Activated naive CD4-positive, alpha-beta T cell treated with anti-CD3 and anti-CD28 coated beads for 36 hours (primary cell): ENCODE measurements around the gene CEL. TPM values are rescaled to one million over a fixed set of nuclear protein-coding genes. Genes with fewer than 3 reads are reported as not detected.
A peak's percentile ranks its signal among the peaks of the same experiment; 100 is the strongest.
"Not testable (repeated sequence)": the region's sequence is repeated elsewhere in the genome, so short reads cannot be mapped to it uniquely, and the experiment has no call there.

Source experiments
- CTCF ChIA-PET: fragments of 350-600 bp; sonication (Branson Sonifier 250); formaldehyde crosslinking; loops from one replicate; lab custom pipeline; 2021; ENCODE audit warnings: antibody characterized with exemption; lab: Charles Lee
- DNase-seq: peaks from one replicate; pipeline ENCODE4 v3.0.0-alpha.2; 2020
- H3K27ac Mint-ChIP-seq: one replicate; pipeline ENCODE4 v1.8.0; 2021; ENCODE audit warnings: mild to moderate bottlenecking, mixed read lengths
- H3K27me3 Mint-ChIP-seq: one replicate; pipeline ENCODE4 v1.8.0; 2021; ENCODE audit warnings: low read depth, mixed read lengths
- H3K36me3 Mint-ChIP-seq: one replicate; pipeline ENCODE4 v1.8.0; 2021; ENCODE audit warnings: low read depth, mixed read lengths
- H3K4me1 Mint-ChIP-seq: one replicate; pipeline ENCODE4 v1.8.0; 2021; ENCODE audit warnings: low read depth, mixed read lengths
- H3K4me3 Mint-ChIP-seq: one replicate; pipeline ENCODE4 v1.8.0; 2021; ENCODE audit warnings: mild to moderate bottlenecking, moderate library complexity, mixed read lengths
- H3K9me3 Mint-ChIP-seq: one replicate; pipeline ENCODE4 v1.8.0; 2021; ENCODE audit warnings: mixed read lengths
- intact Hi-C: fragments of 100-400 bp; cut with micrococcal nuclease; formaldehyde crosslinking; loops from one replicate; pipeline ENCODE4 v1.15.1; 2023
- total RNA-seq, 2 experiments: library from RNA; stranded (reverse); gene quantifications; one replicate each; pipeline ENCODE4 v1.2.3, GENCODE V29; 2021

Gene CEL
- total RNA-seq, 2 experiments from 2014 or later: 2.1 to 2.2 TPM

GRCh38 chr9:133035669-133036068 is 26.1 kb upstream of the CEL start:
- Mint-ChIP-seq H3K27ac (no peak overlapping the region), H3K4me1 (peaks cover 31% of the 10 kb centered on the region), H3K36me3 (peaks cover 6% of the 10 kb centered on the region), H3K27me3 (no peaks in the 10 kb centered on the region), H3K4me3 (no peak overlapping the region), H3K9me3 (no peaks in the 10 kb centered on the region)
- CTCF ChIA-PET: interaction anchor here (0.7 to 1.3 kb wide), 2 partner anchors 14 kb away, joined by 3 read pairs; no protein-coding TSS in a partner anchor
- intact Hi-C loops: loop anchor here (10.0 kb wide), 1 partner anchor 379 kb away; the partner anchor contains the start of gene REXO4
- DNase-seq: no peak

GRCh38 chr9:133037775-133038515 is 23.8 kb upstream of the CEL start:
- Mint-ChIP-seq H3K36me3 (peaks cover 2% of the 10 kb centered on the region), H3K27me3 (no peaks in the 10 kb centered on the region), H3K9me3 (no peaks in the 10 kb centered on the region), H3K4me3 (no peak overlapping the region), H3K4me1 (peaks cover 14% of the 10 kb centered on the region), H3K27ac (no peak overlapping the region)
- CTCF ChIA-PET: no interaction called here
- intact Hi-C loops: loop anchor here (10.0 kb wide), 1 partner anchor 377 kb away; the partner anchor contains the start of gene REXO4
- no peak for DNase-seq

DNA sequence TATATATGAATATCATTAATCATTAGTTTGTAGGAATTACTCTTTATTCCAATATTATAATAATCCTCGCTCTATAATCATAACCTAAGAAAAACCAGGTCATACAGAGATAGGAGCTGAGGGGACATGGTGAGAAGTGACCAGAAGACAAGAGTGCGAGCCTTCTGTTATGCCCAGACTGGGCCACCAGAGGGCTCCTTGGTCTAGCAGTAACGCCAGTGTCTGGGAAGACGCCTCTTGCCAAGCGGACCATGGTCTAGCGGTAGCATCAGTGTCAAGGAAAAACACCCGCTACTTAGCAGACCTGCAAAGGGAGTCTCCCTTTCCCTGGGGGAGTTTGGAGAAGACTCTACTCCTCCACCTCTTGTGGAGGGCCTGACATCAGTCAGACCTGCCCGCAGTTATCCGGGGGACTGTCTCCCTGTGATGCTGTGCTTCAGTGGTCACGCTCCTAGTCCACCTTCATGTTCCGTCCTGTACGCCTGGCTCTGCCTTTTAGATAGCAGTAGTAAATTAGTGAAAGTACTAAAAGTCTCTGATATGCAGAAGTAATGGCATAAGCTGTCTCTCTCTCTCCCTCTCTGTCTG is 20.8 kb upstream of the CEL start:
- H3K36me3 Mint-ChIP-seq: peaks cover 24% of the 10 kb centered on the region
- H3K27me3 Mint-ChIP-seq, H3K9me3 Mint-ChIP-seq, H3K27ac Mint-ChIP-seq, intact Hi-C loops, H3K4me3 Mint-ChIP-seq, H3K4me1 Mint-ChIP-seq: not testable (repeated sequence)
- DNase-seq: peak; percentile 62
- CTCF ChIA-PET: interaction anchor here (0.8 to 4.5 kb wide), 3 partner anchors 10 to 104 kb away, joined by 3 to 18 read pairs (median 3); no protein-coding TSS in a partner anchor

DNA sequence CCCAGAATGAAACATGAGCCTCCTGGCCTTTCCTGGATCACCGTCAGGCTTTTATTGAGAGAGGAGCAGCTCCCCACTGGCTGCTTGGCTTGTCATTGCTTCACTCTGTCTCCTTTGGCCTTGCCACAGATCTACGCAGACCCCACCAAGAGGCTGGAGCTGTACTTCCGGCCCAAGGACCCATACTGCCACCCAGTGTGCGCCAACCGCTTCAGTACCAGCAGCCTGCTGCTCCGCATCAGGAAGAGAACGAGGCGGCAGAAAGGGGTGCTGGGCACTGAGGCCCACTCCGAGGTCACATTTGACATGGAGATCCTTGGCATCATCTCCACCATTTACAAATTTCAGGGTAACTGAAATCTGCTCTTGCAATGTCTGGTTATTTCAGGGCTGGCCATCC is 19.8 kb upstream of the CEL start:
- H3K27ac Mint-ChIP-seq: no peak overlapping the region
- no peaks in the 10 kb centered on the region for H3K27me3 Mint-ChIP-seq
- DNase-seq: no peak
- intact Hi-C loops: no loop called here
- H3K4me1 Mint-ChIP-seq: peaks cover 6% of the 10 kb centered on the region
- H3K36me3 Mint-ChIP-seq: peaks cover 31% of the 10 kb centered on the region
- CTCF ChIA-PET: interaction anchor here (4.5 kb wide), 1 partner anchor 103 kb away, joined by 18 read pairs; no protein-coding TSS in a partner anchor
- H3K4me3 Mint-ChIP-seq: no peak overlapping the region
- H3K9me3 Mint-ChIP-seq: no peaks in the 10 kb centered on the region

DNA sequence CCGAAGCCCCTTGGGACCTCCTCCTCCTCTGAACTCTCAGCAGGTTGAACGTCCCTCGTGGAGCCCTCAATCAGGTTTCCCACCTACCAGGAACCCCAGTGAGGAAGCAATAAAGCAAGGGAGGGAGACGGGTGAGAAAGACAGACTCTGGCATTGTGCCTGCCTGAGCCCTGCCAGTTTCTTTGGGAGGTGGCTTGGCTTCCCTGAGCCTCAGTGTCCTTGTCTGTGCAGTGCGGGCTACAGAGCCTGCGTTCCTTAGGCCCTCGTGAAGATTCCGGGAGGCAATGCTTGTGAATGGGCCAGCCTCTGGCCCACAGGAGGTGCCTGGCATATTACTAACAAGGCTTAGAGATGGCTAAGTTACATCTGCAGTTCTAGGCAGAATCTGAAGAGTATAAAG is 19.1 kb upstream of the CEL start:
- H3K4me3 Mint-ChIP-seq: no peak overlapping the region
- H3K27ac Mint-ChIP-seq: no peak overlapping the region
- no peaks in the 10 kb centered on the region for H3K27me3 Mint-ChIP-seq
- intact Hi-C loops: no loop called here
- no peaks in the 10 kb centered on the region for H3K9me3 Mint-ChIP-seq
- peaks cover 31% of the 10 kb centered on the region for H3K36me3 Mint-ChIP-seq
- DNase-seq: no peak
- H3K4me1 Mint-ChIP-seq: peaks cover 4% of the 10 kb centered on the region
- CTCF ChIA-PET: interaction anchor here (4.5 kb wide), 1 partner anchor 102 kb away, joined by 18 read pairs; no protein-coding TSS in a partner anchor

- intact Hi-C loops: no loop called here
- Mint-ChIP-seq H3K27me3 (no peaks in the 10 kb centered on the region), H3K27ac (no peak overlapping the region), H3K4me3 (no peak overlapping the region), H3K36me3 (peaks cover 31% of the 10 kb centered on the region), H3K4me1 (peaks cover 4% of the 10 kb centered on the region), H3K9me3 (no peaks in the 10 kb centered on the region)
- CTCF ChIA-PET: interaction anchor here (0.7 to 1.4 kb wide), 2 partner anchors 13 to 101 kb away, joined by 3 read pairs; no protein-coding TSS in a partner anchor
- DNase-seq: no peak
Observed at GRCh38 chr9:133043449-133044035, 18.2 kb upstream of the CEL start.

DNA sequence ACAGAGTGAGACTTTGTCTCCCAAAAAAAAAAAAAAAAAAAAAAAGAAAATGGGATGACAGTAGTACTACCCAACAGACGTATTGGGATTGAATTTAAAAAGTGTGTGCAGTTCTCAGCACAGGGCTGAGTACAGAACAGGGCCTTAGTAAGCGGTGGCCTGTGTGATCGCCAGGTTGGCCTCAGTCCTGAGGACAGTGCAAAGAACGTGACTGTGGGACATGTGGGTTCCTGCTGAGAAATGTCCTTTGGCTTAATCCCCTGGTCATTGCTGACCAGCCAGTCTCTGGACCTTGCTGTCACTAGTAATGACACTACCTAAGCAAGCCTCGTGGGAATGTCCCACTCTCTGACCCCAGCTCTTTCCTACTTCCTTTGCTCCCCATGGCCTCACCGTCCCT is 17.7 kb upstream of the CEL start:
- Mint-ChIP-seq H3K27ac (no peak overlapping the region), H3K4me1 (peaks cover 4% of the 10 kb centered on the region), H3K27me3 (no peaks in the 10 kb centered on the region), H3K36me3 (peaks cover 31% of the 10 kb centered on the region), H3K4me3 (no peak overlapping the region), H3K9me3 (no peaks in the 10 kb centered on the region)
- CTCF ChIA-PET: interaction anchor here (0.7 to 1.4 kb wide), 2 partner anchors 14 to 100 kb away, joined by 3 read pairs; no protein-coding TSS in a partner anchor
- intact Hi-C loops: no loop called here
- no peak for DNase-seq

DNA sequence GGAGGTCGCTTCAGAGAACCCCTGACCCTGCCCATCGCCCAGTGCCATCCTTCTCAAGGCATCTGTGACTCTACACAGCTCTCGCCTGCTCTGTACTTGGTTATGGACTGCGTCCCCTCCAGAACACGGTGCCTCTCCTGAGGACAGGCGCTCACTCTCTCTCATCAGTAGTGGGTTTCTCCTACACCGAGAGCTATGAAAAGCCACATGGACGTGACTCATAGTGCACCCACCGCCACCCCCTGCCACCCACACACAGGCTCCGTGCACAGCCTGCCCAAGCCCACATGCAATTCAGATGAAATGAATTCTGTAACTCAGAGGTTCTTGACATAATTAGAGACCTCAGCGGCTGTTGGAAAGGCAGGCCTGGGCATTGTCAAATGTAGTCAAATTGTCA is 17.1 kb upstream of the CEL start:
- intact Hi-C loops: no loop called here
- CTCF ChIA-PET: interaction anchor here (1.4 kb wide), 1 partner anchor 100 kb away, joined by 3 read pairs; no protein-coding TSS in a partner anchor
- no peak for DNase-seq

GRCh38 chr9:133045132-133045531 is 16.6 kb upstream of the CEL start:
- H3K4me3 Mint-ChIP-seq: no peak overlapping the region
- no peak overlapping the region for H3K27ac Mint-ChIP-seq
- no peak for DNase-seq
- CTCF ChIA-PET: interaction anchor here (1.4 kb wide), 1 partner anchor 99 kb away, joined by 3 read pairs; no protein-coding TSS in a partner anchor
- H3K4me1 Mint-ChIP-seq: peaks cover 4% of the 10 kb centered on the region
- no peaks in the 10 kb centered on the region for H3K27me3 Mint-ChIP-seq
- peaks cover 38% of the 10 kb centered on the region for H3K36me3 Mint-ChIP-seq
- no peaks in the 10 kb centered on the region for H3K9me3 Mint-ChIP-seq
- intact Hi-C loops: no loop called here

More for the DNA sequence above, 17.1 kb upstream of the CEL start:
- Mint-ChIP-seq H3K27me3 (no peaks in the 10 kb centered on the region), H3K27ac (no peak overlapping the region), H3K9me3 (no peaks in the 10 kb centered on the region), H3K36me3 (peaks cover 34% of the 10 kb centered on the region), H3K4me3 (no peak overlapping the region), H3K4me1 (peaks cover 4% of the 10 kb centered on the region)

DNA sequence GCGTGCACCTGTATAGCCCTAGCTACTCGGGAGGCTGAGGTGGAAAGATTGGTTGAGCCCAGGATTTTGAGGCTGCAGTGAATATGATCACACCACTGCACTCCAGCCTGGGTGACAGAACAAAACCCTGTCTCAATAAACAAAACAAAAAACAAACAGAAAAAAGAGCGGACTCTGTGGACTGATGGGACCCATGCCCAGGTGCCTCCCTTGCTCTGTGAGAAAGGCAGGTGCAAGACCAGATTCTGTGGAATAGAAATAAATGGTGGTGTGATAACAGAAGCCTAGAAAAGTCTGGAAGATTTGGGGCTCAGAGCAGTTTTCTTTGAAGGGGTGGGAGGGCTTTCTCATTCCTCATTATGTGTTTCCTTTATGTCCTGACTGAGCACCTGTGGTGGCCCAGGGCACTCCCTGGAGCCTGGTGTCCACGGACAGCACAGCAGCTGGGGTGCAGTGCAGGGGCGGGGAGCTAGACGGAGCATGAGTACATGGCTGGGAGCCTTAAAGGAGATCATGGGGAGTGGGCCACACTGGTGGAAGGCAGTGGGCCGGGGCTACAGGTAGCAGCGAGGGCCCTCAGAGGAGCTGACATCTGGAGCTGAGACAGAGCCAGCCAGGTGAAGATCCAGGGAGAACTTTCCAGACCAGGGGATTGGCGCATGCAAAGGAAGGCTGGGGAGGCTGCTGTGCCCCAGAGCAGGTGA is 15.4 kb upstream of the CEL start:
- Mint-ChIP-seq H3K27me3 (no peaks in the 10 kb centered on the region), H3K4me3 (no peak overlapping the region), H3K36me3 (peaks cover 39% of the 10 kb centered on the region), H3K27ac (no peak overlapping the region), H3K9me3 (no peaks in the 10 kb centered on the region), H3K4me1 (peaks cover 4% of the 10 kb centered on the region)
- no peak for DNase-seq
- intact Hi-C loops: no loop called here
- CTCF ChIA-PET: interaction anchor here (0.9 kb wide), 1 partner anchor 24 kb away, joined by 5 read pairs; no protein-coding TSS in a partner anchor

DNA sequence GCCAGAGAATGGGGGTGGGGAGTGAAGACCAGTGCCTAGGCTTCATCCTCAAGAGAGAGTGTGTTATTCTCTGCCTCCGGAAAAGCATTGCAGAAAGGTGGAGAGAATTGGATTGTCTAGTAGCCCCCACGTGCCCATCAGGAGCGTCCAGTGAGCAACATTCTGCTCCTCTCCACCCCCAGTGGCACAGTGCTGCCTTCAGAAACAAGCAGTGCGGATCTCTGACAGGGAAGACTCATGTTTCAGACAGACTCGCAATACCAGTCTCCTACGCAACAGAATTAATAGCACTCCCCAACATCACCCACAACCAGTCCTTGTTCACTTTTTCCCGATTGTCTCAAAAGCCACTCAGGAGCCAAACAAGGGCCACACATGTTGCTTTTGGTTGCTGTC is 14.9 kb upstream of the CEL start:
- Mint-ChIP-seq H3K36me3 (peaks cover 40% of the 10 kb centered on the region), H3K27me3 (no peaks in the 10 kb centered on the region), H3K4me3 (no peak overlapping the region), H3K27ac (no peak overlapping the region), H3K4me1 (peaks cover 4% of the 10 kb centered on the region), H3K9me3 (no peaks in the 10 kb centered on the region)
- intact Hi-C loops: no loop called here
- CTCF ChIA-PET: no interaction called here
- no peak for DNase-seq
